GM21528 (cell line): ENCODE measurements around the gene ATP6AP2.

Experiments
- ATAC-seq: cut with Tn5 transposase; IDR thresholded peaks from one replicate; pipeline ENCODE4 v1.9.1; 2021; ENCODE audit warnings: mild to moderate bottlenecking, moderate library complexity; ENCODE audit not compliant: unreplicated experiment, low FRiP score

Gene ATP6AP2

GRCh38 chrX:40632199-40632598 is 51.4 kb downstream of the ATP6AP2 start:
- ATAC-seq, result no peak

GRCh38 chrX:40637687-40638086 is 56.9 kb downstream of the ATP6AP2 start:
- ATAC-seq, result no peak

GRCh38 chrX:40644176-40644575 is 63.4 kb downstream of the ATP6AP2 start:
- ATAC-seq, result no peak

- ATAC-seq, result no peak
These were observed 64.1 kb downstream of the ATP6AP2 start for GRCh38 chrX:40644821-40645358.

GRCh38 chrX:40646489-40647306 is 65.9 kb downstream of the ATP6AP2 start:
- ATAC-seq, result peak; percentile 14

GRCh38 chrX:40647307-40648197 is 66.8 kb downstream of the ATP6AP2 start, which contains the start of gene CXorf38:
Gene CXorf38 (minus strand): TSS chrX:40647561. CDS start chrX:40647520, 41 bp downstream.
- ATAC-seq, result peak; percentile 78

- ATAC-seq, result no peak
These were observed 71.0 kb downstream of the ATP6AP2 start for GRCh38 chrX:40651620-40652223.

GRCh38 chrX:40652664-40653063 is 71.9 kb downstream of the ATP6AP2 start:
- ATAC-seq, result no peak

- ATAC-seq, result no peak
These were observed 72.8 kb downstream of the ATP6AP2 start for GRCh38 chrX:40653535-40653934.
